AG04450 (cell line): ENCODE results near the gene TNFRSF11A. TPM values are rescaled to one million over a fixed set of nuclear protein-coding genes. Genes with fewer than 3 reads are reported as not detected.

Source experiments
- CTCF ChIA-PET: fragments of 300-600, 350-600 bp; formaldehyde crosslinking; extraction: SDS; loops from one replicate; lab custom pipeline; 2022; ENCODE audit warnings: antibody characterized with exemption, inconsistent platforms; lab: Charles Lee
- POLR2A ChIA-PET: fragments of 350-600 bp; formaldehyde crosslinking; extraction: SDS; loops from one replicate; lab custom pipeline; 2021; ENCODE audit warnings: antibody characterized with exemption, inconsistent platforms; lab: Yijun Ruan, JAX
- DNase-seq: peaks from one replicate; pipeline ENCODE4 v3.0.0-alpha.2; 2011; ENCODE audit warnings: low read depth, low spot score
- H3K27ac ChIP-seq: one replicate; pipeline ENCODE4 v1.5.1; 2012; ENCODE audit warnings: low read depth, low read length, control low read depth
- H3K27me3 ChIP-seq: one replicate; pipeline ENCODE4 v1.6.0; 2012; ENCODE audit warnings: low read length; ENCODE audit not compliant: control insufficient read depth, insufficient read depth
- H3K4me3 ChIP-seq: 2 replicates; pipeline ENCODE4 v1.5.1; 2011; ENCODE audit warnings: mild to moderate bottlenecking, low read depth, low read length, control low read depth
- H3K9me3 ChIP-seq: 2 replicates; pipeline ENCODE4 v1.5.1; 2012; ENCODE audit warnings: low read length; ENCODE audit not compliant: control insufficient read depth, insufficient read depth
- polyA plus RNA-seq: library from polyadenylated mRNA; depleted of rRNA; stranded (reverse); fragments of >200 nt; gene quantifications from 2 replicates; pipeline ENCODE4 v1.2.3, GENCODE V29; 2011
- TF ChIP-seq, protein P1 (sequence below): IDR thresholded peaks from 2 replicates; pipeline ENCODE4 v1.5.1; 2011; ENCODE audit warnings: low read depth, low read length, control low read depth, inconsistent platforms

Gene TNFRSF11A
- polyA plus RNA-seq, 1 experiment = not detected

DNA sequence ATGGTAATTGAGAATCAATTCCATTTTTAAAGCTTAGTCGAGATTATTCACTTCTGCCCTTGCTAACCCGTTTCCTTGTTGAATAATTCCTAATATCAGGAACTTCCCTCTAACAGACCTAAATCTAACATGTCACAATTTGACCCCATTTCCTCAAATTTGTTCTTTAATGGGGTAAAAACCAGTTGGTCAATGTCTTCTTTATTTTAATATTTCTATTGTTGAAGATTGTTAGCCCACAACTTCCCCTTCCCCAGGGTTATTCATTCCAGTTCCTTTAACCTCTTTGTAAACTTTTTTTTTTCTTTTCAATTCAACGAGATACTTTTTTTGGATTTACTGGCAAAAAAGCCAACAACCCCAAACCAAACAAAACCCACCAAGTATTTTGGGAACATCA, 7.3 kb downstream of the TNFRSF11A start:
- H3K27me3 ChIP-seq = peaks cover 29% of the 10 kb centered on the region
- no peak overlapping the region for H3K4me3 ChIP-seq
- no peaks in the 10 kb centered on the region for H3K9me3 ChIP-seq
- TF ChIP-seq, protein P1, sequence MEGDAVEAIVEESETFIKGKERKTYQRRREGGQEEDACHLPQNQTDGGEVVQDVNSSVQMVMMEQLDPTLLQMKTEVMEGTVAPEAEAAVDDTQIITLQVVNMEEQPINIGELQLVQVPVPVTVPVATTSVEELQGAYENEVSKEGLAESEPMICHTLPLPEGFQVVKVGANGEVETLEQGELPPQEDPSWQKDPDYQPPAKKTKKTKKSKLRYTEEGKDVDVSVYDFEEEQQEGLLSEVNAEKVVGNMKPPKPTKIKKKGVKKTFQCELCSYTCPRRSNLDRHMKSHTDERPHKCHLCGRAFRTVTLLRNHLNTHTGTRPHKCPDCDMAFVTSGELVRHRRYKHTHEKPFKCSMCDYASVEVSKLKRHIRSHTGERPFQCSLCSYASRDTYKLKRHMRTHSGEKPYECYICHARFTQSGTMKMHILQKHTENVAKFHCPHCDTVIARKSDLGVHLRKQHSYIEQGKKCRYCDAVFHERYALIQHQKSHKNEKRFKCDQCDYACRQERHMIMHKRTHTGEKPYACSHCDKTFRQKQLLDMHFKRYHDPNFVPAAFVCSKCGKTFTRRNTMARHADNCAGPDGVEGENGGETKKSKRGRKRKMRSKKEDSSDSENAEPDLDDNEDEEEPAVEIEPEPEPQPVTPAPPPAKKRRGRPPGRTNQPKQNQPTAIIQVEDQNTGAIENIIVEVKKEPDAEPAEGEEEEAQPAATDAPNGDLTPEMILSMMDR = no peak
- ChIA-PET CTCF (interaction anchor here (0.6 kb wide), 1 partner anchor 1662 kb away, joined by 3 read pairs; no protein-coding TSS in a partner anchor), POLR2A (no interaction called here)
- H3K27ac ChIP-seq = no peak overlapping the region
- no peak for DNase-seq

DNA sequence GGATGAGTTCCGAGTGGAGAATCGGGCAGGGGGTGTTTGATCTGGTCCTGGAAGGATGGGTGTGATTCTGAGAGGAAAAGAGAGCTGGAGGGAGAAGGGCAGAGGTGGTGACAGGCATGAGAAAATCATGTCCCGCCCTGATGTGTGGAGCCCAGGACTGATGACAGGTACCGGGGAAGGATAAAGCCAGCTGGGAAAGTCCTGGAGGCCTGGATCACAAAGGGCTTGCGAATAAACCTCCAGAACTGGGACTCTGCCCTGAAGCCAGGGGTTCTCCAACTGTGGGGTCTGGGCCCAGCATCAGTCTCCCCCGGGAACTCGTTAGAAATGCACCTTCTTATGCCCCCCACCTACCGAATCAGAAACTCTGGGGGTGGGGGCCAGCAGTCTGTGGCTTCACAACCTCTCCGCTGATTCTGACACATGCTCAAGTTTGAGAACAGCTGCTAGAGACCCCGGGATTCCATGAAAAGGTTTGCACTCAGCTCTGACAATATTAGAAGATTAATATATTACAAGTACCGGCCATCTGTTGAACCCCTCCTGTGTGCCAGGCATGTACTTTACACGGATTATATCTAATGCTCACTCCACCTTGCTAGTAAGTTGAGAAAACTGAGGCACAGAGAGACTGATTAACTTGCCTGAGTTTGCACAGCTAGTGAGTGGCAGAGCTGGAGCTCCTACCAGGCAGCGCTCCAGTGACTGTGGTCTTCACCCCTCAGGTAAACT, 8.0 kb downstream of the TNFRSF11A start:
- no peak for DNase-seq
- H3K27me3 ChIP-seq = peaks cover 29% of the 10 kb centered on the region
- H3K9me3 ChIP-seq = no peaks in the 10 kb centered on the region
- TF ChIP-seq, protein P1 = no peak
- CTCF ChIA-PET = no interaction called here
- POLR2A ChIA-PET = no interaction called here
- H3K27ac ChIP-seq = no peak overlapping the region
- no peak overlapping the region for H3K4me3 ChIP-seq

DNA sequence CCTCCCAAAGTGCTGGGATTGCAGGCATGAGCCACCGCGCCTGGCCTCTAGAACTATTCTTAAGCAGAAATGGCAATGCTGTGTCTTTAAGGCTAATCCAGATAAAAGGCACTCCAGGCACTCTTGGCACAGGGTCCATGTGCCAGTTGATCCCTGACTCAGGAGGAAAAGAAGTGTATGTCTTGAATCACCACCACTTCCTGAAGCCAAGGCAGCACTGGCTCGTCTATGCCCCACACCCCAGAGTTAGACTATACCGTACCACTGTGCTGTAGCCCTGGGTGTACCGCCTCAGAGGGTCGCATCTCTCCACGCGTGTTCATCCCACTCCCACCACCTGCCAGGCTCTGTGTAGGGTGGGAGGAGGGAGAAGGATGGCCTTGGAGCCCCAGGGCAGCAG, 9.0 kb downstream of the TNFRSF11A start:
- ChIA-PET POLR2A (no interaction called here), CTCF (interaction anchor here (0.7 kb wide), 1 partner anchor 22 kb away, joined by 3 read pairs; no protein-coding TSS in a partner anchor)
- H3K9me3 ChIP-seq = no peaks in the 10 kb centered on the region
- H3K27ac ChIP-seq = no peak overlapping the region
- no peak for DNase-seq
- H3K27me3 ChIP-seq = peaks cover 31% of the 10 kb centered on the region
- TF ChIP-seq, protein P1 = no peak
- no peak overlapping the region for H3K4me3 ChIP-seq

DNA sequence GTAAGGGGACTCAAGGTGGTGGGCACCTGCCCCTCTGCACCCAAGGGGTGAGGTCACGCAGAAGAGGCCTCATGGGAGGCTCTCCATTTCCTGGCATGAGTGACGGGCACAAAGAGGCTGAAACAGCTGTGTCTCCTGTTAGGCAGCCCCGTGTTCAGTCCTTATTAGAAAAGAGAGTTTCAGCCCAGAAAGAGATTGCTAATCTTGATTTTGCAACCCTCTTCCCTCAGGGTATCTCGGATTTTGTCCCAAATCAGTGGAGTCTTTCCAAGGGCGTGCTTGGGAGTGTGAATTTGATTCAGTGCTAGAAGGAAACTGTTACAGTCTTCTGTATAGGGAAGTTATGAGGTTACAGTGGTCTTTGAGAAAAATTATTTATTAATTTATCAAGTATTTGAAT, 10.4 kb downstream of the TNFRSF11A start:
- Histone ChIP-seq H3K4me3 (no peak overlapping the region), H3K27me3 (peaks cover 23% of the 10 kb centered on the region), H3K9me3 (no peaks in the 10 kb centered on the region), H3K27ac (no peak overlapping the region)
- ChIA-PET CTCF (no interaction called here), POLR2A (no interaction called here)
- DNase-seq = no peak
- TF ChIP-seq, protein P1 = no peak

DNA sequence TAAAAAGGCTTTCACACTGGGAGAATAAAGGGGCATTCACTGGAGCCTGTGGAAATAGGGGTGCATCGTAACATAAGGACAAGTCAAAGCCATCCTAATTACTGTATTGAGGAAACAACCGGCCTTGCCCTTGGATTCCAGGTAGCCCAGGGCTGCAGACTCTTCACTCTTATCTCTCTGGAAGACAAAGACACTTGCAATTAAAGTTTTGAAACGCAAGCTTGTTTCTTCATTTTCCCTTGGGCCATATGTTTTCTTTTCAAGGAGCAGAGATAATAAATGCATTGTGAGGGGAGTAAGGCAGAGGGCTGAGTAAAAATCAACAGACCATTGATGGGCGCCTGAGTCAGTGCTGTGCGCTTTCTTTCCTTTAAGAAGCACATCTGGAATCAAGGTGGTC, 11.5 kb downstream of the TNFRSF11A start:
- TF ChIP-seq, protein P1 = no peak
- H3K27me3 ChIP-seq = peaks cover 23% of the 10 kb centered on the region
- POLR2A ChIA-PET = no interaction called here

More for the DNA sequence above, 11.5 kb downstream of the TNFRSF11A start:
- H3K27ac ChIP-seq = no peak overlapping the region
- no peaks in the 10 kb centered on the region for H3K9me3 ChIP-seq
- CTCF ChIA-PET = no interaction called here
- H3K4me3 ChIP-seq = no peak overlapping the region
- DNase-seq = no peak
